Endothelial cell of umbilical vein (primary cell): ENCODE data around the gene KCTD11. TPM values are rescaled to one million over a fixed set of nuclear protein-coding genes. Genes with fewer than 3 reads are reported as not detected.

ENCODE experiments used
- BruUV-seq: library from RNA; stranded (reverse); fragments of 400-500 nt; replicated peaks from 2 replicates; lab custom pipeline; 2021; lab: Mats Ljungman, UMichigan
- CTCF ChIA-PET: fragments of 300-600, 350-600 bp; sonication (Branson Sonifier 250); formaldehyde crosslinking; loops from one replicate; lab custom pipeline; 2021; ENCODE audit warnings: antibody characterized with exemption, inconsistent platforms; lab: Charles Lee
- POLR2A ChIA-PET: fragments of 300-600, 350-600 bp; sonication (Branson Sonifier 250); formaldehyde crosslinking; loops from one replicate; lab custom pipeline; 2021; ENCODE audit warnings: antibody characterized with exemption, inconsistent platforms; lab: Charles Lee
- DNase-seq: peaks from one replicate; pipeline ENCODE4 v3.0.0-alpha.2; 2011; ENCODE audit warnings: low read depth, low spot score
- FAIRE-seq: peaks from 2 replicates; lab custom pipeline; 2011; peaks lifted over from hg19 to GRCh38; lab: Jason Lieb, UNC
- H2AFZ ChIP-seq: 2 replicates; pipeline ENCODE4 v1.6.0; 2012; ENCODE audit warnings: low read depth, low read length, control low read depth, inconsistent platforms
- H3K27ac ChIP-seq: 2 replicates; pipeline ENCODE4 v1.5.1; 2011; ENCODE audit warnings: low read depth, mild to moderate bottlenecking, control low read depth, low read length, moderate library complexity; ENCODE audit not compliant: insufficient read depth
- H3K27me3 ChIP-seq, 2 experiments: 2 replicates each; pipeline versions ENCODE4 v1.6.0 to v1.6.1; 2011; ENCODE audit warnings: low read length in 2 of 2, mixed read lengths in 1 of 2; ENCODE audit not compliant: control insufficient read depth in 2 of 2, insufficient read depth in 2 of 2
- H3K36me3 ChIP-seq, 2 experiments: 2 replicates in 1 of 2; 3 replicates in 1 of 2; pipeline ENCODE4 v1.5.1; 2011; ENCODE audit warnings: low read length in 2 of 2, mild to moderate bottlenecking in 1 of 2, moderate library complexity in 1 of 2; ENCODE audit not compliant: control insufficient read depth in 2 of 2, insufficient read depth in 2 of 2; ENCODE audit errors: extremely low read depth in 1 of 2
- H3K4me1 ChIP-seq: 3 replicates; pipeline ENCODE4 v1.5.1; 2011; ENCODE audit warnings: mild to moderate bottlenecking, low read length; ENCODE audit not compliant: control insufficient read depth, insufficient read depth; ENCODE audit errors: extremely low read depth
- H3K4me2 ChIP-seq: 2 replicates; pipeline ENCODE4 v1.6.1; 2011; ENCODE audit warnings: low read length, control low read depth, mixed read lengths; ENCODE audit not compliant: insufficient read depth
- H3K4me3 ChIP-seq, 3 experiments: fragments of 200-600 bp in 1 of 3; sonication (generic), shearing (Covaris generic) in 1 of 3; replicated peaks in 1 of 3; 2 replicates each; pipeline ENCODE4 v1.5.1; 2011 to 2016; ENCODE audit warnings: control low read depth in 3 of 3, low read length in 3 of 3, mild to moderate bottlenecking in 2 of 3, inconsistent platforms in 1 of 3, low read depth in 1 of 3, moderate library complexity in 1 of 3; ENCODE audit not compliant: insufficient read depth in 1 of 3
- H3K79me2 ChIP-seq: 2 replicates; pipeline ENCODE4 v1.6.0; 2012; ENCODE audit warnings: low read length, inconsistent platforms; ENCODE audit not compliant: control insufficient read depth, insufficient read depth
- H3K9ac ChIP-seq: replicated peaks from 2 replicates; pipeline ENCODE3; 2011; ENCODE audit warnings: low read length, control low read depth; ENCODE audit not compliant: insufficient read depth; ENCODE audit errors: extremely low read depth
- H3K9me1 ChIP-seq: replicated peaks from 3 replicates; pipeline ENCODE4 v1.6.0; 2011; ENCODE audit warnings: mild to moderate bottlenecking, low read length; ENCODE audit not compliant: control insufficient read depth, insufficient read depth; ENCODE audit errors: extremely low read depth
- H3K9me3 ChIP-seq: replicated peaks from 2 replicates; pipeline ENCODE4 v1.5.1; 2012; ENCODE audit warnings: low read length, inconsistent platforms; ENCODE audit not compliant: control insufficient read depth, insufficient read depth
- H4K20me1 ChIP-seq: replicated peaks from 2 replicates; pipeline ENCODE3; 2011; ENCODE audit warnings: mild to moderate bottlenecking, low read length; ENCODE audit not compliant: control insufficient read depth, insufficient read depth; ENCODE audit errors: extremely low read depth
- CTCF ChIP-seq, 2 donors: IDR thresholded peaks; 1 replicate in 1 of 2; 2 replicates in 1 of 2; pipeline ENCODE4 v1.5.1; 2011; ENCODE audit warnings: low read length in 2 of 2, mild to moderate bottlenecking in 2 of 2, moderate library complexity in 2 of 2, control low read depth in 1 of 2, inconsistent platforms in 1 of 2, low read depth in 1 of 2; ENCODE audit not compliant: insufficient read depth in 1 of 2; ENCODE audit errors: extremely low read depth in 1 of 2
- EZH2 ChIP-seq: IDR thresholded peaks from 2 replicates; pipeline ENCODE4 v1.6.1; 2012; ENCODE audit warnings: borderline replicate concordance, low read depth, mild to moderate bottlenecking, moderate library complexity, low read length, inconsistent platforms; ENCODE audit not compliant: severe bottlenecking
- FOS ChIP-seq: IDR thresholded peaks from 2 replicates; pipeline ENCODE4 v1.6.1; 2011; ENCODE audit warnings: mild to moderate bottlenecking, low read length, moderate library complexity, borderline replicate concordance; ENCODE audit not compliant: insufficient read depth
- GATA2 ChIP-seq: IDR thresholded peaks from 2 replicates; pipeline ENCODE4 v1.7.0; 2011; ENCODE audit warnings: low read depth, mild to moderate bottlenecking, moderate library complexity, mixed read lengths, low read length; ENCODE audit not compliant: insufficient read length, insufficient read depth
- JUN ChIP-seq: IDR thresholded peaks from 2 replicates; pipeline ENCODE4 v1.6.1; 2011; ENCODE audit warnings: borderline replicate concordance, low read depth; ENCODE audit not compliant: insufficient read length, insufficient read depth
- MAX ChIP-seq: IDR thresholded peaks from 2 replicates; pipeline ENCODE4 v1.6.1; 2011; ENCODE audit not compliant: insufficient read depth, insufficient read length
- MYC ChIP-seq: IDR thresholded peaks from one replicate; pipeline ENCODE4 v1.6.1; 2011; ENCODE audit warnings: mild to moderate bottlenecking, low read depth, low read length
- POLR2A ChIP-seq: IDR thresholded peaks from 2 replicates; pipeline ENCODE4 v1.6.1; 2012; ENCODE audit warnings: low read depth, mild to moderate bottlenecking, control low read depth, low read length
- POLR2AphosphoS5 ChIP-seq: IDR thresholded peaks from 2 replicates; pipeline ENCODE4 v1.6.1; 2012; ENCODE audit warnings: low read depth, mild to moderate bottlenecking, control low read depth, low read length, moderate library complexity; ENCODE audit not compliant: insufficient read depth
- dilution Hi-C: fragments of 300-500 bp; cut with MboI; formaldehyde crosslinking; loops from one replicate; pipeline ENCODE4 v1.15.0; 2019; ENCODE audit warnings: low sequenced_read_pairs; ENCODE audit not compliant: extremely low pct_ligation_motif_present
- intact Hi-C: fragments of 100-400 bp; cut with micrococcal nuclease; formaldehyde crosslinking; loops from one replicate; pipeline ENCODE4 v1.10.0; 2022
- polyA plus RNA-seq, 4 experiments: library from polyadenylated mRNA; depleted of rRNA in 3 of 4; stranded (reverse) in 3 of 4; unstranded in 1 of 4; fragments of >200 nt; gene quantifications; 2 replicates each; pipeline versions ENCODE4 v1.2.1 to v1.2.3, GENCODE V29; 2011 to 2012; ENCODE audit warnings: missing spikeins in 1 of 4
- total RNA-seq: library from RNA; stranded (reverse); gene quantifications from 2 replicates; pipeline ENCODE4 v1.2.3, GENCODE V29; 2021

The KCTD11 gene
- total and polyA plus RNA-seq, 2 donors (not counting 3 experiments of a cell fraction or from before 2014, with no cell fraction given) = 3.8 to 6.5 TPM

GRCh38 chr17:7326186-7326585, 25.8 kb upstream of the KCTD11 start:
- no peak for TF ChIP-seq POLR2AphosphoS5
- TF ChIP-seq JUN = no peak
- no peak for TF ChIP-seq MYC
- no peak for TF ChIP-seq CTCF (IDR thresholded peaks at IDR 0.05; ENCODE audit: extremely low read depth in 1 of 2, insufficient read depth in 1 of 2, low read depth in 1 of 2, low read length in 2 of 2)
- no peak for TF ChIP-seq MAX
- TF ChIP-seq GATA2 = no peak
- TF ChIP-seq FOS = no peak
- no peak for TF ChIP-seq POLR2A
- no peak for TF ChIP-seq EZH2
- Histone ChIP-seq H3K79me2 (peaks cover 10% of the 10 kb centered on the region), H3K4me2 (no peak overlapping the region), H4K20me1 (no peaks in the 10 kb centered on the region), H3K27me3 (no peaks in the 10 kb centered on the region), H3K4me1 (peaks cover 10% of the 10 kb centered on the region), H3K4me3 (no peak overlapping the region), H3K27ac (no peak overlapping the region), H3K9ac (no peak overlapping the region), H2AFZ (no peak overlapping the region), H3K36me3 (peaks cover 10 to 32% of the 10 kb centered on the region in 2 experiments), H3K9me3 (no peaks in the 10 kb centered on the region), H3K9me1 (no peaks in the 10 kb centered on the region)
- dilution Hi-C loops = no loop called here
- FAIRE-seq (no peak), DNase-seq (no peak)
- intact Hi-C loops = no loop called here
- BruUV-seq = no TSS peak
- ChIA-PET POLR2A (no interaction called here), CTCF (interaction anchor here (1.0 to 1.2 kb wide), 2 partner anchors 19 to 30 kb away, joined by 3 to 4 read pairs; no protein-coding TSS in a partner anchor)
